HFF-Myc (cell line): ENCODE results near the gene TTC7B.

Source experiments
- DNase-seq: peaks from one replicate; pipeline ENCODE4 v3.0.0-alpha.2; 2011; ENCODE audit warnings: low read depth; ENCODE audit errors: extremely low read depth
- H3K4me3 ChIP-seq: replicated peaks from 2 replicates; pipeline ENCODE4 v1.5.1; 2011; ENCODE audit warnings: low read depth, mild to moderate bottlenecking, control low read depth, low read length
- CTCF ChIP-seq: IDR thresholded peaks from 2 replicates; pipeline ENCODE4 v1.5.1; 2012; ENCODE audit warnings: mild to moderate bottlenecking, low read depth, low read length, control low read depth; ENCODE audit errors: missing control alignments

TTC7B gene

DNA sequence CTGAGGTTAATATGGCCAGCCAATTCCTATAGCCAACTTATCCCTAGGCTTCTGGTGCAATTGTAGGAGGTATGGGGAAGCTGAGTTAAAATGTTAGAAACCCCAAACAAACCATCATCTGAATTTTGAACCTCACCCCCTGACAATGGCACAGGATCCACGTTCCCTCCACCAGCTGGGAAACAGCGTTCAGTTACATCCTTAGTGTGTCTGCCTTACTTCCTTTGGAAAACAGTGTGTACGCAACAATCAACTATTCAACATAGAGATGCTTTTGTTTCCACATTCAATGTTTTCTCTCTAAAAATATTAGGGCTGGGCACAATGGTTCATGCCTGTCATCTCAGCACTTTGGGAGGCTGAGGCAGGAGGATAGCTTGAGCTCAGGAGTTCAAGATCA lies 203.4 kb downstream of the TTC7B start:
- no peak overlapping the region for H3K4me3 ChIP-seq
- no peak for TF ChIP-seq CTCF
- DNase-seq, result no peak

GRCh38 chr14:90611936-90612335 lies 204.3 kb downstream of the TTC7B start:
- no peak for TF ChIP-seq CTCF
- no peak overlapping the region for H3K4me3 ChIP-seq
- no peak for DNase-seq

DNA sequence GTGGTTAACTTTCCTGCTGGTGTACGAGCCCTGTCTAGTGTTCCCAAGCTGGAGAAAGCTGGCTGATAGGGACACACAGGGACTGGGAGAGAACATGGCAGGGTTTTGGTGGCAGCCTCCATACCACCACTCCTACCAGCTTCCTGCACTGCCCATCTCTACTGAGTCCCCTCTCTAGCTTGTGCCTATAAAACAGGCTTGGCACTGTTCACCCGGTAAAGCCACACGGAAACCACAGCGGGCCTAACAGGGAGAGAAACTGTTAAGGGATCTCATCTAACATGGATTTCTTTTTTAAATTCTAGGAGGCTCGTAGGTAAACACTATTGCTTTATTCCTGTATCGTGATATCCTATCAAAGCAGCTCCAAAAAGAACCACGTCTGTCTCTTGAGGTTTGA lies 204.7 kb downstream of the TTC7B start:
- no peak overlapping the region for H3K4me3 ChIP-seq
- no peak for DNase-seq
- TF ChIP-seq CTCF, result no peak

DNA sequence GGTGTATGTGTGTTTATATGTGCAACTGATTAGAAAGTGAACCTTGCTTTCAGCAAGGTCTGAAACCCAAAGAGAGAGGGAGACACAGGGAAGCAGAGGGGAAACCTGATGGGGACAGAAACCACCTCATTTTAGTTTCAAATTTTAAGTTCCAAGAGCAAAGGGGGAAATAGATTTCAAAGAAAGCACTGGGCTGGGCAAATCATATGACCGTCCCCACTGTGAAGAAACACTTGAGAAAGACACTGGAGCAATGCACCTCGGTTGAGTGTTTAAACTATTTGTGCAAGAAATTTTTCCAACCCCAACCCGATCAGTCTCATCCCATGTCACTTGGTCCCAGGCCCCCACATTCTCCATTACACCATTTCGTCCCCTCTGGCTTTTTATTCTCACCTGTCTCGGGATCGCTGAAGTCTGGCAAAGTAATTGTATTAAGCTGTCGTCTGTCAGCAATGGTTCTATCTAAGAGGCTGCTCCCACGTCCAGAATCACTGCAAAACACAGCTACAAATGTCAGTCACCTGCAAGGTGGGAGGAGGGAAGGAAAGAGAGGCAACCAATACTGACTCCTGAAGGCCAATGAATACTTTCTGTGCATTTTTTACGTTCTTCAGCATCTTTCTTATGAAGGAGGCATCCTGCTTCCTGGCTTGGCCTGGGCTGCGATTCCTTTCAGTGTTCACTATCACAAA lies 205.7 kb downstream of the TTC7B start:
- no peak overlapping the region for H3K4me3 ChIP-seq
- TF ChIP-seq CTCF, result no peak
- no peak for DNase-seq

DNA sequence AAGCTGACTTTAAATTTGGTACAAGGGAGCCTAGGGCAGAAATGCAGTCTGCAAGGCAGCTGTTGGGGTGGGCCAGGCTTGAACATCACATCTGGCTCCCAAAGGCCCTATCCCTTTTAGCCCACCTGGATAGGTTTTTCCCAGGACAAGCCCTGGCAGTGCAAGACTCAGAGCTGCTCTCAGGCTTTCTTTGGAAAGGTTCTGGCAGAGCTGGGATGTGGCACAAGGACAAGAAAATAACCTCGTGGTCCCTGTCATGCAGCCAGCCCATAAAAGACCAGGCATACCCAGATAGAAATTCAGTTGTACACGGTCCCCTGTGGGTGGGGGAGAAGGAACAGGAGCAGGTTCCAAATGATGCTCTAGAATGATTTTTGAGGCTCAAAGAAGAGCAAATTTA lies 206.9 kb downstream of the TTC7B start:
- TF ChIP-seq CTCF, result no peak
- H3K4me3 ChIP-seq, result no peak overlapping the region
- DNase-seq, result no peak

DNA sequence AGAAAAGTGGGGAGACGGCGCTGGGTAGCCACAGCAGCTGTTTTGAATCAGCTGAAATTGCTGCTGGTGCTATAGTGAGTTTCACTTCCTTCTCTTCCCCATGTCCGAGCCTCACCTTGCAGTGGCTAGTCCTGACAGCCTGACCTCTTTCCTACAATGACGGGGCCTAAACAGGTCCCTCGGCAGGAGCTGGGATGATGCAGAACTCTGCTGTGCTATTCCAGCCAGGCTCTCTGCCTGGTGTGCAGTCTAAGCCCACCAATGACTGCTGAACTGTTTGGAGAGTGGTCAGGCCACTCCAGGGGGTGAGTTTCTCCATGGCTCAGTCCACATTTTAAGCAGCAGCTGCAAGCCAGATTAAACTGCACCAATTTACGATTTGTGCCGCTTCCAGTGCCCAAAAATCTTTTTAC lies 207.3 kb downstream of the TTC7B start:
- TF ChIP-seq CTCF, result no peak
- no peak overlapping the region for H3K4me3 ChIP-seq
- no peak for DNase-seq

DNA sequence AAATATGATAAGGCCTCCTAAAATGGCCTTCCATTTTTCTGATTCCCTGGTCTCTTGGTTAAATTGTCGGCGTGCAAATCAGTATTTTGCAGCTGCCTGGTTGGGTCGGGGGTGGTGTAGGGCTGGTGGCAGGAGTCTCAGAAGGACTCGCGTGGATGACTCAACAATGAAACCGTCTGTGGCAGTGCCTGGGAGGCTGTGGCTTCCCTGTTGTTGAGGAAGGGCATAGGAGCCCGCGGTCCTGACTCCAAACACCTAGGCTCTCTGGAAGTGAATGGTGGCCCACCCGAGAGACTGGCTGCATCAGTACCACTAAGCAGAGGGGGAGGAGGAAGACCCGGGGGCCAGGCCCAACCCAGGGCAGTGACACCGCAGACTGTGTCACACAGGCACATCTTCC lies 207.9 kb downstream of the TTC7B start:
- TF ChIP-seq CTCF, result no peak
- no peak for DNase-seq
- H3K4me3 ChIP-seq, result no peak overlapping the region
